H1 (cell line): ENCODE measurements around the gene PEAK1. TPM values are rescaled to one million over a fixed set of nuclear protein-coding genes. Genes with fewer than 3 reads are reported as not detected.

Experiments used
- CTCF ChIA-PET: fragments of 300-600 bp; sonication (Branson Sonifier 250); formaldehyde crosslinking; loops from one replicate; lab custom pipeline; 2021; ENCODE audit not compliant: partially characterized antibody; lab: Charles Lee
- POLR2A ChIA-PET: fragments of 300-600 bp; sonication (Branson Sonifier 250); formaldehyde crosslinking; loops from one replicate; lab custom pipeline; 2021; ENCODE audit warnings: inconsistent platforms; ENCODE audit not compliant: partially characterized antibody; lab: Charles Lee
- DNase-seq, 2 experiments: peaks; one replicate each; pipeline versions ENCODE4 v3.0.0 to v3.0.0-alpha.2; 2010 to 2022; ENCODE audit warnings: low spot score in 2 of 2, low read depth in 1 of 2, mixed read lengths in 1 of 2
- FAIRE-seq: peaks from 2 replicates; lab custom pipeline; 2011; peaks lifted over from hg19 to GRCh38; lab: Jason Lieb, UNC
- H2AFZ ChIP-seq: 2 replicates; pipeline ENCODE4 v1.8.1; 2012; ENCODE audit warnings: low read length, inconsistent platforms
- H2AK5ac ChIP-seq: 2 replicates; pipeline ENCODE4 v1.6.1; 2013; ENCODE audit warnings: low read depth, low read length
- H2BK120ac ChIP-seq: replicated peaks from 2 replicates; pipeline ENCODE3; 2013; ENCODE audit warnings: low read depth, low read length, inconsistent platforms
- H2BK12ac ChIP-seq: 2 replicates; pipeline ENCODE4 v1.6.1; 2013; ENCODE audit warnings: low read depth, low read length
- H2BK15ac ChIP-seq: 2 replicates; pipeline ENCODE4 v1.6.1; 2013; ENCODE audit warnings: low read length
- H2BK20ac ChIP-seq: 2 replicates; pipeline ENCODE4 v1.6.1; 2013; ENCODE audit warnings: low read length
- H2BK5ac ChIP-seq: 2 replicates; pipeline ENCODE4 v1.6.1; 2013; ENCODE audit warnings: low read depth, low read length
- H3K14ac ChIP-seq: 2 replicates; pipeline ENCODE4 v1.6.1; 2013; ENCODE audit warnings: inconsistent platforms; ENCODE audit not compliant: insufficient read length
- H3K18ac ChIP-seq: 2 replicates; pipeline ENCODE4 v1.6.1; 2013; ENCODE audit warnings: low read length; ENCODE audit errors: extremely low read depth
- H3K23ac ChIP-seq: 2 replicates; pipeline ENCODE4 v1.6.1; 2013; ENCODE audit warnings: inconsistent platforms; ENCODE audit not compliant: insufficient read length
- H3K23me2 ChIP-seq: 2 replicates; pipeline ENCODE4 v1.6.1; 2013; ENCODE audit warnings: low read depth, low read length
- H3K27ac ChIP-seq: 2 replicates; pipeline ENCODE4 v1.6.1; 2011; ENCODE audit warnings: low read depth, low read length, inconsistent platforms
- H3K27me3 ChIP-seq, 4 experiments: replicated peaks in 1 of 4; 1 replicate in 1 of 4; 2 replicates in 3 of 4; pipeline versions ENCODE4 v1.6.1 to v1.8.1; 2011 to 2013; ENCODE audit warnings: low read length in 3 of 4, mild to moderate bottlenecking in 3 of 4, inconsistent platforms in 2 of 4, mixed read lengths in 2 of 4, moderate library complexity in 1 of 4; ENCODE audit not compliant: control insufficient read depth in 3 of 4, insufficient read depth in 3 of 4; ENCODE audit errors: extremely low read depth in 1 of 4
- H3K36me3 ChIP-seq, 4 experiments: 2 replicates each; pipeline versions ENCODE4 v1.6.1 to v1.8.1; 2011 to 2013; ENCODE audit warnings: mild to moderate bottlenecking in 4 of 4, low read length in 3 of 4, moderate library complexity in 2 of 4, control low read depth in 1 of 4, inconsistent platforms in 1 of 4; ENCODE audit not compliant: insufficient read depth in 4 of 4, control insufficient read depth in 2 of 4
- H3K4ac ChIP-seq: replicated peaks from 2 replicates; pipeline ENCODE3; 2013; ENCODE audit warnings: low read length, low read depth, mixed read lengths, inconsistent platforms; ENCODE audit not compliant: insufficient read length
- H3K4me1 ChIP-seq, 4 experiments: replicated peaks in 1 of 4; 1 replicate in 1 of 4; 2 replicates in 3 of 4; pipeline versions ENCODE4 v1.6.1 to v1.8.1; 2011 to 2013; ENCODE audit warnings: low read length in 3 of 4, inconsistent platforms in 2 of 4, mixed read lengths in 1 of 4; ENCODE audit not compliant: insufficient read depth in 4 of 4, control insufficient read depth in 3 of 4
- H3K4me2 ChIP-seq, 2 experiments: 2 replicates each; pipeline versions ENCODE4 v1.6.1 to v1.8.1; 2011 to 2013; ENCODE audit warnings: low read depth in 2 of 2, low read length in 2 of 2, control low read depth in 1 of 2, inconsistent platforms in 1 of 2, mild to moderate bottlenecking in 1 of 2; ENCODE audit not compliant: insufficient read depth in 1 of 2
- H3K4me3 ChIP-seq, 4 experiments: fragments of 200-600, 300-600 bp in 1 of 4; sonication (generic), shearing (Covaris generic), sonication (Bioruptor Twin) in 1 of 4; 2 replicates each; pipeline versions ENCODE4 v1.5.1 to v1.8.1; 2011 to 2016; ENCODE audit warnings: low read length in 4 of 4, low read depth in 3 of 4, control low read depth in 2 of 4, inconsistent platforms in 2 of 4, mild to moderate bottlenecking in 2 of 4, mixed read lengths in 1 of 4, moderate library complexity in 1 of 4; ENCODE audit not compliant: insufficient read depth in 2 of 4; ENCODE audit errors: extremely low read depth in 1 of 4
- H3K56ac ChIP-seq: replicated peaks from 2 replicates; pipeline ENCODE3; 2013; ENCODE audit warnings: low read depth, mild to moderate bottlenecking, mixed read lengths, low read length, inconsistent platforms; ENCODE audit not compliant: insufficient read length
- H3K79me1 ChIP-seq: 2 replicates; pipeline ENCODE4 v1.6.1; 2013; ENCODE audit warnings: low read depth, low read length, control low read depth
- H3K79me2 ChIP-seq, 2 experiments: 2 replicates each; pipeline versions ENCODE4 v1.6.1 to v1.8.1; 2012 to 2013; ENCODE audit warnings: low read length in 2 of 2, mild to moderate bottlenecking in 2 of 2, inconsistent platforms in 1 of 2; ENCODE audit not compliant: insufficient read depth in 2 of 2, control insufficient read depth in 1 of 2
- H3K9ac ChIP-seq, 4 experiments: replicated peaks in 1 of 4; 1 replicate in 1 of 4; 2 replicates in 3 of 4; pipeline versions ENCODE4 v1.6.1 to v1.8.1; 2011 to 2013; ENCODE audit warnings: low read depth in 3 of 4, low read length in 3 of 4, control low read depth in 2 of 4, mild to moderate bottlenecking in 2 of 4, moderate library complexity in 2 of 4, inconsistent platforms in 1 of 4; ENCODE audit errors: extremely low read depth in 1 of 4
- H3K9me3 ChIP-seq, 2 experiments: 2 replicates each; pipeline versions ENCODE4 v1.6.1 to v1.8.1; 2012 to 2013; ENCODE audit warnings: mild to moderate bottlenecking in 2 of 2, moderate library complexity in 2 of 2, control low read depth in 1 of 2, inconsistent platforms in 1 of 2, low read depth in 1 of 2, low read length in 1 of 2, mixed read lengths in 1 of 2; ENCODE audit not compliant: insufficient read depth in 2 of 2
- H4K20me1 ChIP-seq, 2 experiments: replicated peaks in 1 of 2; 2 replicates each; pipeline versions ENCODE3 to v1.8.1; 2011 to 2013; ENCODE audit warnings: inconsistent platforms in 2 of 2, low read length in 2 of 2, mild to moderate bottlenecking in 1 of 2; ENCODE audit not compliant: insufficient read depth in 2 of 2, control insufficient read depth in 1 of 2
- H4K5ac ChIP-seq: 2 replicates; pipeline ENCODE4 v1.6.1; 2013; ENCODE audit warnings: low read length, low read depth, mixed read lengths, inconsistent platforms; ENCODE audit not compliant: insufficient read length
- H4K8ac ChIP-seq: 2 replicates; pipeline ENCODE4 v1.8.0; 2013; ENCODE audit warnings: mild to moderate bottlenecking, moderate library complexity, low read length, inconsistent platforms; ENCODE audit not compliant: insufficient read depth; ENCODE audit errors: extremely low read depth
- H4K91ac ChIP-seq: replicated peaks from 2 replicates; pipeline ENCODE3; 2013; ENCODE audit warnings: low read length, mixed read lengths, inconsistent platforms; ENCODE audit not compliant: insufficient read length
- POLR2A ChIP-seq, 2 experiments: IDR thresholded peaks; 1 replicate in 1 of 2; 2 replicates in 1 of 2; pipeline ENCODE4 v1.6.1; 2011; ENCODE audit warnings: low read depth in 2 of 2, low read length in 2 of 2, mild to moderate bottlenecking in 2 of 2; ENCODE audit errors: control extremely low read depth in 1 of 2
- POU5F1 ChIP-seq: IDR thresholded peaks from 2 replicates; pipeline ENCODE4 v1.6.1; 2011; ENCODE audit warnings: low read depth, mild to moderate bottlenecking, low read length, moderate library complexity
- WGBS, 2 experiments: shearing (Covaris generic) in 1 of 2; methylation state at CpG; one replicate each; pipeline versions ENCODE4 v1.1.6 to v1.1.7; 2013 to 2015; ENCODE audit warnings: low lambda C conversion rate in 2 of 2, mixed read lengths in 2 of 2, inconsistent platforms in 1 of 2, low coverage in 1 of 2, missing lambda C conversion rate in 1 of 2; ENCODE audit not compliant: insufficient replicate concordance in 2 of 2, insufficient coverage in 1 of 2, insufficient read length in 1 of 2; ENCODE audit errors: extremely low coverage in 1 of 2, missing lambda C conversion rate in 1 of 2; 5-methylcytosine and 5-hydroxymethylcytosine counted together
- polyA plus RNA-seq, 7 experiments: library from polyadenylated mRNA; depleted of rRNA in 3 of 7; stranded (reverse) in 5 of 7; unstranded in 2 of 7; fragments of >200 nt in 5 of 7; fragments of 200-250 nt in 2 of 7; gene quantifications; 1 replicate in 5 of 7; 2 replicates in 1 of 7; 4 replicates in 1 of 7; pipeline versions ENCODE4 v1.2.1 to v1.2.3, GENCODE V29; 2011 to 2013; ENCODE audit warnings: missing spikeins in 2 of 7, mixed read lengths in 2 of 7
- total RNA-seq: library from RNA; stranded (reverse); fragmentation: NEBNext Ultra II Directional; extraction: Animal tissue kit (Norgen Biotek cat#: 25700); gene quantifications from 2 replicates; pipeline ENCODE4 v1.2.1, GENCODE V29; 2021

The PEAK1 gene
- total and polyA plus RNA-seq, 2 of the 8 experiments (the other 6 are each of a cell fraction or from before 2014, with no cell fraction given), result 8.8 to 44.8 TPM

- peak overlapping the region in 1 of 4 experiments; percentile 6; a peak in 1 of 8 replicates for H3K4me3 ChIP-seq
- FAIRE-seq, result no peak
- H3K14ac ChIP-seq, result no peak overlapping the region
- DNase-seq, result no peak
- H3K23ac ChIP-seq, result no peak overlapping the region
- peak overlapping the region; percentile 24 to 54; a peak in 2 of 4 replicates for H3K4me2 ChIP-seq
- peaks cover 0 to 6% (median 1%) of the 10 kb centered on the region in 4 experiments; a peak in 2 of 8 replicates for H3K36me3 ChIP-seq
- no peak overlapping the region for H3K27ac ChIP-seq
- no peak overlapping the region for H2BK12ac ChIP-seq
- H2AK5ac ChIP-seq, result no peak overlapping the region
- H2AFZ ChIP-seq, result no peak overlapping the region
- H4K91ac ChIP-seq, result no peak overlapping the region
- no peaks in the 10 kb centered on the region for H3K9me3 ChIP-seq
- no peak overlapping the region for H3K56ac ChIP-seq
- H3K79me1 ChIP-seq, result no peaks in the 10 kb centered on the region
- H2BK15ac ChIP-seq, result no peak overlapping the region
- peaks cover 0 to 12% (median 0%) of the 10 kb centered on the region in 4 experiments; a peak in 1 of 7 replicates for H3K4me1 ChIP-seq
- H3K79me2 ChIP-seq, result no peaks in the 10 kb centered on the region
- H3K18ac ChIP-seq, result no peak overlapping the region
- H3K27me3 ChIP-seq, result no peaks in the 10 kb centered on the region
- 43% methylated on average over 1 of the region's 1 CpG; no CpG with 5 or more reads in 1 of the 2 experiments for whole genome bisulfite sequencing, 2 experiments
- no peak overlapping the region for H2BK20ac ChIP-seq
- no peaks in the 10 kb centered on the region for H3K23me2 ChIP-seq
- no peak overlapping the region for H2BK5ac ChIP-seq
- TF ChIP-seq POU5F1 (peak; percentile 39; the same call in 1 of the 2 replicates), POLR2A (IDR thresholded peaks at IDR 0.05; ENCODE audit: control extremely low read depth in 1 of 2, low read depth in 2 of 2, low read length in 2 of 2) (no peak)
- no peaks in the 10 kb centered on the region for H4K20me1 ChIP-seq
- H4K8ac ChIP-seq, result no peak overlapping the region
- CTCF ChIA-PET, result interaction anchor here (0.9 to 1.5 kb wide), 4 partner anchors 11 to 413 kb away, joined by 3 to 9 read pairs (median 4); no protein-coding TSS in a partner anchor
- no peak overlapping the region for H2BK120ac ChIP-seq
- H4K5ac ChIP-seq, result no peak overlapping the region
- no peak overlapping the region for H3K4ac ChIP-seq
- POLR2A ChIA-PET, result no interaction called here
- H3K9ac ChIP-seq, result no peak overlapping the region
Observed at GRCh38 chr15:77130315-77130930, 289.5 kb downstream of the PEAK1 start.
